HG03575 (cell line): ENCODE measurements around the gene TECTA.

ENCODE experiments used
- ATAC-seq: cut with Tn5 transposase; IDR thresholded peaks from one replicate; pipeline ENCODE4 v1.9.1; 2021; ENCODE audit not compliant: unreplicated experiment, insufficient number of reproducible peaks, low FRiP score; ENCODE audit errors: extremely low read depth

The TECTA gene

GRCh38 chr11:121100943-121101342, at the start of gene TECTA:
TECTA (plus strand) TSS chr11:121101243; CDS start chr11:121102666, 1,423 bp downstream.
- ATAC-seq, result no peak

GRCh38 chr11:121053244-121053643, 47.8 kb upstream of the TECTA start:
- ATAC-seq, result no peak

- no peak for ATAC-seq
These were observed 46.8 kb upstream of the TECTA start for GRCh38 chr11:121054266-121054665.

- no peak for ATAC-seq
These were observed 46.0 kb upstream of the TECTA start for GRCh38 chr11:121055076-121055475.

- ATAC-seq, result no peak
These were observed 43.1 kb upstream of the TECTA start for GRCh38 chr11:121057922-121058321.

GRCh38 chr11:121058941-121059340, 42.1 kb upstream of the TECTA start:
- no peak for ATAC-seq

GRCh38 chr11:121059605-121060004, 41.4 kb upstream of the TECTA start:
- ATAC-seq, result peak; percentile 98

- no peak for ATAC-seq
These were observed 37.3 kb upstream of the TECTA start for GRCh38 chr11:121063728-121064127.

GRCh38 chr11:121066623-121067022, 34.4 kb upstream of the TECTA start:
- no peak for ATAC-seq

GRCh38 chr11:121067026-121067425, 34.0 kb upstream of the TECTA start:
- no peak for ATAC-seq

- no peak for ATAC-seq
These were observed 33.6 kb upstream of the TECTA start for GRCh38 chr11:121067453-121067852.

GRCh38 chr11:121067962-121068647, 32.9 kb upstream of the TECTA start:
- ATAC-seq, result no peak

GRCh38 chr11:121068787-121069186, 32.3 kb upstream of the TECTA start:
- no peak for ATAC-seq

- ATAC-seq, result no peak
These were observed 29.8 kb upstream of the TECTA start for GRCh38 chr11:121070951-121071845.

GRCh38 chr11:121071846-121072450, 29.1 kb upstream of the TECTA start:
- ATAC-seq, result no peak

- ATAC-seq, result no peak
These were observed 19.7 kb upstream of the TECTA start for GRCh38 chr11:121081321-121081720.

- no peak for ATAC-seq
These were observed 18.8 kb upstream of the TECTA start for GRCh38 chr11:121082219-121082618.

GRCh38 chr11:121082670-121083069, 18.4 kb upstream of the TECTA start:
- no peak for ATAC-seq

- no peak for ATAC-seq
These were observed 14.2 kb upstream of the TECTA start for GRCh38 chr11:121086866-121087265.

GRCh38 chr11:121089566-121089965, 11.5 kb upstream of the TECTA start:
- no peak for ATAC-seq
